Esophagus mucosa (tissue), 1 donor: ENCODE measurements around the gene FNBP1L. TPM values are rescaled to one million over a fixed set of nuclear protein-coding genes. Genes with fewer than 3 reads are reported as not detected.

Source experiments
- ATAC-seq: fragments of 200-7000 bp; cut with Tn5 transposase; one replicate; pipeline ENCODE4 v1.9.1; 2020
- total RNA-seq: library from RNA; stranded (reverse); gene quantifications from one replicate; pipeline ENCODE4 v1.2.4, GENCODE V29; 2023
- donor health status: DM: yes; HTN: yes; CAD: no.

Gene FNBP1L
- total RNA-seq, 1 donor from 2014 or later = 8.5 TPM

DNA sequence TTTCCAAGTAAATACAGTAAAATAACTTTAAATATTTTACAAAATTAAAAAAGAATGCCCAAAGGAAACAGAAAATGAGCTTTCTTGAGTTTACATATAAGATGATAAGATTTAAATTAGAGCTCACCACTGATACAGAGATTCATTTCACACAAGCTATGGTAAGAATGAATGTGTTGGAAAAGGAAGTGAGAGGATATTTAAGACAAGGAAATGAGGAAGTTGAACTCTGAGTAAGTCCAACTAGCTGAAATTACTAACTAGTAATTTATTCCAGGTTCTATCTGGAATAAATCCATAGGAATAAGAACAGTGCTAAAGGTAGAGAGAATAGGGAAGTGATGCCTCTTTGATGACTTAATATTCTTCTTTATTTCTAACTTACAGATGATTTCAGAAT, 42.4 kb downstream of the FNBP1L start:
- no peak for ATAC-seq

DNA sequence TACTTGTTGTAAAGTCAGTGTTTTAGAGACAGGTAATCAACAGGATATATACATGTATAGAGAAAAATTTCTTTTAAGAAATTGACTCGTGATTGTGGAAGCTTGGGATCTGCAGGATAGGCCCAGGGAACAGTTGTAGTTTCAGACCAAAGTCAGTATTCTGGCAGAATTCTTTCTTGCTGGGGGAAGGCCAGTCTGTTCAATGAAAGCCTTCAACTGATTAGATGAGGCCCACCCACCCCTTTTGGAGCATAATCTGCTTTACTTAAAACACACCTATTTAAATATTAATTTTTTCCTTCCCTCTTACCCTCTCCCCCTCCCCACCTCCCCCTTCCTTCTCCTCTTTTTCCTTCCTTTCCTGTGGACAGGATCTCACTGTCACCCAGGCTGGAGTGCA, 48.0 kb downstream of the FNBP1L start:
- ATAC-seq = no peak

DNA sequence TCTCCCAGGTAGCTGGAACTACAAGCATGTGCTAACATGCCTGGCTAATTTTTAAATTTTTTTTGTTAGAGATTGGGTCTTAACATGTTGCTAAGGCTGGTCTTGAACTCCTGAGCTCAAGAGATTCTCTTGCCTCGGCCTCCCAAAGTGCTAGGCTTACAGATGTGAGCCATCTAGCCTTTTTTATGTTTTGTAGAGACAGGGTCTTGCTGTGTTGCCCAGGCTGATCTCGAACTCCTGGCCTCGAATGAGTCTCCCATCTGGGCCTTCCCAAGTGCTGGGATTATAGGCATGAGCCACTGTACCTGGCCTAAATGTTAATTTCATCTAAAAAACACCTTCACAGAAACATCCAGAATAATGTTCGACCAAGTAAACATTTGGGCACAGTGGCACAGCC, 48.6 kb downstream of the FNBP1L start:
- ATAC-seq = no peak

DNA sequence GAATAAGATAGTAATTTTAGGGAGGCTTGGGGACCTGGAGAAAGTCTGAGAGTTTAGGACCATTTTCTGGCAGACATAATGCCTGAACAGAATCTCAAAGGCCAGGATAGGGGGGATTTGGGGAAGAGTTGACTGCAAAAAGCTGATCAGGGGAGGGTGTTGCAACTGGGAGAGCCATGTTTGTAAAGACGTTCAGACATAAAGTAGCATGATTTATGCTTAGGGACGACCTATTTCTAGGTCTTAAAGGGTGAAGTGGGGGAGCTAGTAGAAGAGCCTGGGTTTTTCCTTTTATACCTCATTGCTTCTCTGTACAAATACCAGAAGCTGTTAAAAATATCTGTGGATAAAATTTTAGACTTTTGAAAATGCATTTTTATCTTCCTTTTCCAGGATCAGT, 51.2 kb downstream of the FNBP1L start:
- ATAC-seq = no peak

DNA sequence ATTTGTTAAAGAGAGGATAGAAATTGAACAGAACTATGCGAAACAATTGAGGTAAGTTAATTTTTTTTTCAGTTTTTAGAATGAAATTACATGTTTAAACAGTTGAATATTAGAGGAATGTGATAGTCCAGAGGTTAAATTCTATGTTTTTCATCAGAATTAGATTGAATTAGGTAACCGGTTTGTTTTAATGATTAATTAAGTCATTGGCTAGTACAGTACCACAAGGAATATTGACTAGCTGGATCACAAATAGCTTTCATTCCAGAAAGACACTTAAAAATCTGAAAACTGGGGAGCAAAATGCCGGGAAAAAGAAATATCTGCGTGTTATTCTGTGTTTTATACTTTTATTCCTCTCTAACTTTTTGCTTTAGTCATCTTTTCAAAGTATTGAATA, 51.6 kb downstream of the FNBP1L start:
- ATAC-seq = no peak

DNA sequence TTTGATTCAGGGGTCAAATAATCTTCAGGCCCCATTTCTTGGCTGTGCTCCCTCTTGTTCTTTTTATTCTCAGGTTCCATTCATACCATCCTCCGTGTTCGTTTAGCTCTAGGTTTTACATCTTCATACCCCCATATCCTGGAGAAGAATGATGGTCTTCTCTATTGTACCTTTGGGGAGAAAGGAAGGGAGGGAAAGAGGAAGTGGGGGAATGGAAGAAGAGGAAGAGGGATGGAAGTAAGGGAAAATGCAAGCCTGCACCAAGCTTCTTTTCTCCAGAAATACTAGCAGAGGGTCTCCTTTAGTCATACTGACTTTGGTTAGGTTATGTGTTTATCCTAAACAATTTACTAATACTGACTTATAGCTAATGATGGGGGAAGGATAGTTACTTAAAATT, 52.4 kb downstream of the FNBP1L start:
- ATAC-seq = no peak

DNA sequence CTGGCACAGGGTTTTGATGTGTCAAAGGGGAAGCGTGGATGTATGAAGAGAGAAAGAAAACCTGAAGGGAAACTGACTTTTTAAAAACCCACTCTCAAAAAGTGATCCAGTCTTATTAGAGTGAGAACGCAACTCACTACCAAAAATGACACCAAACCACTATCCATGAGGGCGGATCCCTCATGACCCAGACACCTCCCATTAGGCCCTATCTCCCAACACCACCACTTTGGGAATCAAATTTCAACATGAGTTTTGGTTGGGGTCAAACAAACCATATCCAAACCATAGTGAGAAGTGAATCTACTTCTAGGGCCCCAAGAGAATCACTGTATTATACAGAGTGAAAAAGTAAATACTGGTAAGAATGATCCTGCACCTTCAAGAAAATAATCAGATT, 53.5 kb downstream of the FNBP1L start:
- ATAC-seq = no peak

DNA sequence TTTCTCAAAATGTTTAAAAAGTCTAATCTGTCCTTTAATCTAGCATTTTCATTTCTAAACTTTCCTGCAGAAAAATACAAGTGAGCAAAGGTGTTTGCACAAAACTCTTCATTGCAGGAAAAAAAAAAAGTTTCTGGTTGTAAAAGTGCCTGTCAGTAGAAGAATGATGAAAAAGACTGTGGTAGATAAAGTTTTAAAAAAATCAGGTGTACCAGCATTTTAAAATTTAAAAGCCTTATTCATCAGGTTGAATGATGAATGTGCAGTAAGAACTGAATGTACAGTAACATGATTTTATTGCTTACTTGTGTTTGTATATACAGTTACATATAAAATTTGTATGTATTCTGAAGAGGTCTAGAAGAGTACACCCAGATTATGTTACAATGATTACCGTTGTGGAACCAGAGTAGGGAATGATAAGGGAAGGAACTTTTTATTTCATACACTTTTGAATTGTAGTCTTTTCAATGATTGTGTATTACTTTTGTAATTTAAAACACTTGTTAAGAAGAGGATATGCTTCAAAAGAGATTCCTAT, 54.0 kb downstream of the FNBP1L start:
- no peak for ATAC-seq

DNA sequence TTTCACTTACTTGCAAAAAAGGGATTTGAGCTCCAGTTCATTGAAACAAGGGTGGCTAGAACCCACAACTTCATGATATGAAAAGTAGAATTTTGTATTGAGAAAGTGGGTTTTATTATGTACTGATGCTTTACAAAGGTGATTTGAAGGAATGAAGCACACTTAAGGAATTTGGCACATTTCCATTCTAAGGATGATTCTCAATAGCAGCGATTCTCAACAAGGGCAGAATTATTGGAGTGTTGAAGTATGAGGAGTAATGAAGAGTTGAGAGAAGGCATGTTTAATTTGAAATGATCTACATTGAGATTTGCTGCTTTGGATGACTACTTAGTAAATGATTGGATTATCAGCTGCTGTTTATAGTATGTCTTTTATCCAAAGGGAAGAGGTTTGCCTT, 54.7 kb downstream of the FNBP1L start:
- ATAC-seq = no peak

DNA sequence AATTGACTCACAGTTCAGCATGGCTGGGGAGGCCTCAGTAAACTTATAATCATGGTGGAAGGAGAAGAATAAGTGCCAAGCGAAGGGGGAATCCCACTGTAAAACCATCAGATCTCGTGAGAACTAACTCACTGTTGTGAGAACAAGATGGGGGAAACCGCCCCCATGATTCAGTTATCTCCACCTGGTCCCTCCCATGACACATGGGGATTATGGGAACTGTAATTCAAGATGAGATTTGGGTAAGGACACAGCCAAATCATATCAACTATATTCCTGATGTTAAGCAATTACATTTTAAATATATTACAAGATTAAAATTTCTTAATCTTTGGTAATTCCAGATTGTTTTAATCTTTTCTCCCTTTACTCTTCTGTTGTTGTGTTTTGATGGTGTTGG, 55.2 kb downstream of the FNBP1L start:
- ATAC-seq = no peak

DNA sequence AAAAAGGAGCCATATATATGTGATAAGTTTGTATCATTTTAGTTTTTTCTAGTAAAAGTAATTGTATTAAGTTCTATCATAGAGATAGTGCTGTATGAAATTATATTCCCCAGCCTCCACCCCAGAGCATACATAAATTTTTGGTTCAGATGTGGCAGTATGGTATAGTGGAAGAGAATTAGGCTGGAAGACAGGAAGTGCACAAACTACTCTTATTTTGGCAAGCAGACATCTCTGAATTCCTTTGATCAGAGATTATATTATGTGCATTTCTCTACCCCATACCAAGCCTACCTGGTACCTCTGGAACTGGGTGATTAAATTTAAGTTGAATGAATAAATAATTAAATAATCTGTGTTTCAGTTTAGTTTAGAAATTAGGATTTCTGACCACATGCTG, 55.9 kb downstream of the FNBP1L start:
- ATAC-seq = no peak

DNA sequence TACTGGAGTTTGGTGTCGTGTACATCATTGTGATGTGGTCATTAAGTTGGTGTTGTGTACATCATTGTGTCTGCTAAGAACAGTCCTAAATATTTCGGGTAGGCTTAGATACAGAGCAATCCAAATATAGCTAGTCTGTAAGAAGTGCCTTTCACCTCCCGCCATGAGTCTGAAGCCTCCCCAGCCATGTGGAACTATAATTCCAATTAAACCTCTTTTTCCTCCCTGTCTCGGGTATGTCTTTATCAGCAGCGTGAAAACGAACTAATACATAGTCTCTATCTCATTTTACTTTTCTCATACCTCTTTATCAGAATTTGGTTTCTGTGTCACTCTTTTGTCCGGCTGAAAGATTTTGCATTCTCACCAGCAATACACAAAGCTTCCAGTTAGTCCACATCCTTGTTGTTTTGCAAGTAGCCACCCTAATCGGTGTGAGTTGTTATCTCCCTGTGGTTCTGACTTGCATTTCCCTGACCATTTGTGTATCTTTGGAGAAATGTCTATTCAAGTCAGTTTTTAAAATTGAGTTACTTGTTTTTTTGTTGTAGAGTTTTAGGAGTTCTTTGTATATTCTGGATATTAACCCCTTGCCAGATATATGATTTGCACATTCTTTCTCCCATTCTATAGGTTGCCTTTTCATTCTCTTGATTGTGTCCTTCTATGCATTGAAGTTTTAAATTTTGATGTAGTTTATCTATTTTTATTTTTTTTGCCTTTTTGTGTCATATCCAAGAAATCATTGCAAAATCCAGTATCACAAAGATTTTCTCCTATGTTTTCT, 56.5 kb downstream of the FNBP1L start:
- ATAC-seq = no peak

DNA sequence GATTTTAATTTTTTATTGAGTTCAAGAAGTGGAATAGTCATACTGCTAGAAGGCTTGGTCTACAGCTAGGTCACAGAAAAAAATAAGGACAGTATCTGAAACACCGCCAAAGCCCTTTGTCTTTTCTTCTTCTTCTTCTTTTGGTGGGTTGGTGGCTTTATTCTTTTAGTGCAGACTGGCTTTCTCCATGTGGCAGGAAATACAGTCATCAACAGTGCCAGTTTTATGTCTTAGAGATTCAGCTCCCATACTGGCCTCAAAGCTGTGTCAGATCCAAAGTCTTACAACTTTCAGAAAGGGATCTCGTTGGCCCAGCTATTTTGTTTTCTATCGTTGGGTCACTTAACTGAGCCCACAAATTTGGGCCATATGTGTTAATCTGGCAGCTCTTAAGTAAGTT, 58.2 kb downstream of the FNBP1L start:
- no peak for ATAC-seq

DNA sequence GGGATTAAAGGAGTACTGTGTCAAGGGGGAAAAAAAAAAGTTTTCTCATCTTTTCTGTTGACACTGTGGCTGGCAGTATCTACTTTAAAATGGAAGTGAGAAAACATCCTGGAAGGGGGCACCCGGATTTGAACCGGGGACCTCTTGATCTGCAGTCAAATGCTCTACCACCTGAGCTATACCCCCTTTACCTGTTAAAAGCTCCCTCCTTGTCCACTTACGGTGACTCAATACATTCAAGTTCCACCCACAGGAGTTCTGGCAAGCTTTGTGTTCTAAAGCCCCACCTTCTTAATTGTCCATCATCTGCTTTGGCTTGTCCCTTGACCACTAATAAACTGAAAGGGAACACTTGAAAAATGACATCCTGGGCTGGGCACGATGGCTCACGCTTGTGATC, 68.2 kb downstream of the FNBP1L start:
- no peak for ATAC-seq

DNA sequence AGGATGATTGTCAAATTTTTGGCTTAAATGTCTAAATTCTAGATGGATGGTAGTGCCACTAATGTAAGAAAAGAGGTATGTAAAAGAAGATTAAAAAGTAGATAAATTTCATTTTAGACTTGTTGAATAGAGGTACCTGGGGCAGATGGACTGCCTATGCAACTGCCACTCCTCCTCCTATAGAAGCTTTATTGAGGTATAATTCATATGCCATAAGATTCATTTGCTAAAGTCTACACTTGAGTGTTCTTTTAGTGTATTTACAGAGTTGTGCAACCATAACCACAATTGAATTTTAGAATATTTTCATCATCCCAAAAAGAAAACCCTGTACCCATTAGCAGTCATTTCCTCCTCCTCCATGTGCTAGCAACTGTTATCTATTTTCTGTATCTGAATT, 70.6 kb downstream of the FNBP1L start:
- no peak for ATAC-seq

DNA sequence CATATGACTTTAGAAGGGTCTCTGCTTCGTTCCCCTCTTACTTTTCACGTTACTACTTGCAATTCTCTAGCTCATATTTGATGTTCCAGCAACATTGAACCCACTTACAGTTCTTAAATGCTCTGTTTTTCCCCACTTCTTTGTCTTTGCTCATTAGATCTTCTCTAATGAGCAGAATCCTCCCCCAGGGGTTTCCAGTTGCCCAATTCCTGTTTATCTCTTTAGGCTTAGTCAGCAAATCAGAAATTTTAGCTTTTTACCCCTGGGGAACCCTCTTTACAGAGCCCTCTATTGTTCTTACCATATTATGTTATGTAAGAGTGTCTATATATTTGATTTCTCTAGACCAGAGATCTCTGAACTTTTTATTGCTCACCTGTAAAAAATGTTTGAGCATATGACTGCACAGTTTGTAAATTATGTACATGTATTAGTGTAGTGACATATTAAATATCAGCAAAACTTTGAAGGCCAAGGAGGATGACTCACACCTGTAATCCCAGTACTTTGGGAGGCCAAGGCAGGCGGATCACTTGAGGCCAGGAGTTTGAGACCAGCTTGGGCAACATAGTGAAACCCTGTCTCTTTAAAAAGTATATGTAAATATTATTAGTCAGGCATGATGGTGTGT, 71.4 kb downstream of the FNBP1L start:
- ATAC-seq = peak; percentile 78

DNA sequence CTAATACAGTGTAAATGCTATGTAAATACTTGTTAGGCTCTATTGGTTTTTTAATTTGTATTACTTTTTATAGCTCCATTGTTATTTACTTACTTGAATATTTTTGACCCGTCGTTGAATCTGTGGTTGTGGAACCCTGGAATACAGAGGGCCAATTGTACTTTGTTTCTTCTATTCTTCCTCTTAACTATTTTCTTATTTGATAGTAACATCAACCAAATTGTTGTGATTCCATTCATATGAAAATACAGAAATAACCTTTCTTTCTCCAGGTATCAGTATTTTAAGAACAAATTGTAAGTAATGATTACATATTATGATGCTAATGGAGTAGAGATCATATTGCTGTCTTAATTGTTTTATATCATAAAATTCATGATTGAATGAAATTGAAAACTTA, 73.7 kb downstream of the FNBP1L start:
- ATAC-seq = no peak

DNA sequence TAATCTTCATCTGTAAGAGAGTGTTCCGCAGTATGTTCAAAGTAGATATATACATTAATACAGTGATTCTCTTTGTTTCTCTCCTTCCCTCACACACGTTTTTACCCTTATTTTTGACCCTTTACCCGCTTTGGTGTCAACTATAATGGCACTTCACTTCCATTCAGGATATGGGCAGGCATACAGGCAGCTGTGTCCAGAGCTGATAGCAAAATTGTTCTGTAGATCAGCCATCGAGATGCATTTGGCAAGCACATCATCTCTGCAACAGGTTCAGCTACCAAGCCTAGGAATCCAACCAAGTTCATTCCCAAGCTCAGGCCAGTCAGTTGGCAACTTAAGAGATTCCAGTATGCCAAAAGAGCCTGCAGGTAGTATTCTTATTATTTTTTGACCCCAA, 74.8 kb downstream of the FNBP1L start:
- no peak for ATAC-seq

DNA sequence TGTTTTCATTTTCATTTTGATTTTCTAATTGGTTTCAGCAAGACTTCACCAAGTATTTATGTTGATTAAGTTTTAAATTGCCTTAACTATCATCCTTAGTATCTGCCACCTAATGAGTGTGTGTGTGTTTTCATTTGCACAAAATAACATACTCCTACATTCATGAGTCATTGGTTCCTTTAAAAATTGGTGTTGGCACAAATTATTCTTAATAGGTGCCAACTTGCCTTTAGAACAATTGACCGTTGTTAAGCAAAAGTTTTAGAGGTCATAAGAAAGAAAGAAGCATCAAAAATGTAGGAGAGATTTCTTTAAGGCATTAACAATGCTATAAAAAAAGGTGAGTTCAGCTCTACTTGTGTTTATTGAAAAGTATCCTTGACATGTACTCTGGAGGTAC, 77.5 kb downstream of the FNBP1L start:
- ATAC-seq = no peak

DNA sequence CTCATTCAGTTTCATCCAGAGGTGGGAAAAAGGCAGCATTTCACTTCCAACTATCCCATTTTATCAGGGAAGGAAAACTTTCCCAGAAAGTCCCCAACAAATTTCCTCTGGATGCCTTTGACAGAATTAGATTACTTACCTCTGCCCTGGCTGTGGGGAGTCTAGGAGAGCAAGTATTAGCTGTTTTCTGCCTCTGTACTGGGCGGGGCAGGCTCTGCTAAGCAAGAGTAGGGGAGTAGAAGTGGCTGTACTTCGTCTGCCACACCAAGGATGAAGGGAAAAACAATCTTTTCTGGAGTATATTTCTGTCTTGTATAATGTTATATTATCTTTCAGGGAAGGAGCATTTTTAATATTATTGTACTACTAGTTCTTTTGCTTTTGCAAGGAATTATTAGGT, 78.5 kb downstream of the FNBP1L start:
- ATAC-seq = no peak

DNA sequence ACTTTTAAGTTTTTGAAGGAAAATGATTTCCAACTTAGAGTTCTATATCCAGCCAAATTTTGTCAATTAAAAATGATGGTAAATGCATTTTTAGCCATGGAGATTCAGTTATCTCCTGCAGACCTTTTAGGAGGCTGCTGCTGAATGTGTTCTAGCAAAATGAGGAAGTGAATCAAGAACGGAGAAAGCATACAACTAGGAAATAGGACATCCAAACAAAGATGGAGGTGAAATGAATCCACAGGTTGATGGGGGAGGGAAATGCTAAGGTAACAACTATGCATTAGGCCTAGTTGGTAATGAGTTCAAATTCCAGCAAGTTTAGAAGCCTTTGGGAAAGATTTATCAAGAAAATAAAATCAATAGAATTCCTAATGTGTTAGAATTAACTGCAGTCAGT, 80.5 kb downstream of the FNBP1L start:
- ATAC-seq = no peak

DNA sequence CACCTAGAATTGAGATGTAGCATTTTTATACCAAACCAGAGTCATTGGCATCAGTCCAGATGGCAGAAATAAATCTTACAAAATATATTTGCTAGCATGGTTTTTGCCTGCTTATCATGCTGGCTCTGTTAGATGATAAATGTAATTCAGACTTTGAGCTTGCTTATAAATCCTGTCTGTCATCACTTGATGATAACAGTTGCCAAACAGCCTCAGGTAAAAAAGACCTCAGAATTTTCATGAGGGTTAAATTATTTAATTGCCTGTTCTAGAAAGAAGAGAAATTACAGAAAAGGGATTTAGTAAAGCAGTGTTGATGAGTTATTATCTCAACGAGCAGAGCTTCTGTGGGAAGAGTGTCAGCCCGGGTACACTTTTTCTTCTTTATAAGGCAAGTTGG, 83.3 kb downstream of the FNBP1L start:
- no peak for ATAC-seq

DNA sequence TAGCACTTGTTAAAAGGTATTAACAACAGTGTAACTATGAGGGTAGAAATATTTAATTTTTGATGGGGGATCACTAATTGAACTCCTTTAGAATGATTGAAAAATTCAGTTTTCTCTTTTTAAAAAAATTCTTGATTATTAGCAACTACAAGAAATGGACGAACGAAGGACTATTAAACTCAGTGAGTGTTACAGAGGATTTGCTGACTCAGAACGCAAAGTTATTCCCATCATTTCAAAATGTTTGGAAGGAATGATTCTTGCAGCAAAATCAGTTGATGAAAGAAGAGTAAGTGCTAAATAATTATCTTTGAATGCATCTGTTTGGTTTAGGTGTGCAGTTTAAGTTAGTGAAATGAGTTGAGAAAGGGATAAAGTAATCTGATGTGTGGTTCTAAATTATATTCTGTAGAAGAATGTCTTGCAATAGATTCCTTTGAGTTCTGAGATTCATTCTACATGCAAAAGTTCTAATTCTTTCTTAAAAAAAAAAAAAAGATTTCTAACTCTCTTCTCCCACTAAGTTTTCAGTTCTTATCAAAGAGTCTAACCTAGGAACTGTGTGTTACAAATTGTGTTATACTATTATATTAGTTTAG, 85.0 kb downstream of the FNBP1L start:
- no peak for ATAC-seq

DNA sequence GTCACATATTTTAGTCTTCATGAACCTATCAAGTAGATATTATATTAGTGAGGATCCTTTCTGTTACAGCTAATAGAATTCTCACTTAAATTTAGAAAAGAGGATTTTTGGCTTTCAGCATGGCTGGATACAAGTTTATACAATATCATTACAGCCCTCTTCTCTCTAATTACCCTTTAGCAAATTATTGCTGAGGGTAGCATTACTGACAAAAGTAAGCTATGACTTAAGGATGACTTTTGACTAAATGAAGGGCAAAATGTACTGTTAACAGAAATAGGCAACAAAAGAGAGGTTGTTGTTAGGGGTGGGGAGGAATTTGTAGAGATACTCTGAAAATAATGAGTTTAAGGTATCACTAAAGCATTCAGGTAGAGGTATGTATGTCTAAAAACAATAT, 85.8 kb downstream of the FNBP1L start:
- no peak for ATAC-seq
